ENCODE measurements around the gene OR8D4. TPM values are rescaled to one million over a fixed set of nuclear protein-coding genes. Genes with fewer than 3 reads are reported as not detected.

Gene OR8D4
- total RNA-seq (not detected in 2 replicates), polyA plus RNA-seq (not detected in 2 replicates), polyA minus RNA-seq (not detected in 2 replicates)
- total RNA-seq (2013) = not detected

- Histone ChIP-seq H3K36me3 (replicated peaks in 1 of 2; ENCODE audit: control extremely low read depth in 1 of 2, control insufficient read depth in 1 of 2, extremely low read depth in 1 of 2, insufficient read depth in 2 of 2, low read length in 1 of 2) (no peaks in the 10 kb centered on the region), H3K9ac (ENCODE audit: low read length) (no peak within 1 kb of the TSS), H3K79me2 (ENCODE audit: control insufficient read depth, insufficient read depth, low read length) (no peaks in the 10 kb centered on the region), H2AFZ (ENCODE audit: insufficient read depth, low read depth, low read length, poor library complexity, severe bottlenecking) (no peak within 1 kb of the TSS), H3K9me3 (ENCODE audit: control extremely low read depth in 1 of 3, control insufficient read depth in 2 of 3, insufficient read depth in 1 of 3, low read length in 2 of 3) (no peaks in the 10 kb centered on the region), H3K4me1 (ENCODE audit: control insufficient read depth in 2 of 2, insufficient read depth in 2 of 2, low read length in 2 of 2) (no peaks in the 10 kb centered on the region), H3K27ac (ENCODE audit: low read length in 2 of 2) (no peak within 1 kb of the TSS), H4K20me1 (ENCODE audit: control insufficient read depth, insufficient read depth, low read length, poor library complexity, severe bottlenecking) (no peaks in the 10 kb centered on the region), H3K4me2 (replicated peaks; ENCODE audit: low read depth, low read length, poor library complexity, severe bottlenecking) (no peak within 1 kb of the TSS), H3K27me3 (replicated peaks in 1 of 4; ENCODE audit: control extremely low read depth in 1 of 4, control insufficient read depth in 3 of 4, insufficient read depth in 4 of 4, low read length in 3 of 4) (no peaks in the 10 kb centered on the region), H3K4me3 (ENCODE audit: control extremely low read depth in 1 of 5, extremely low read depth in 1 of 5, insufficient read depth in 1 of 5, low read depth in 2 of 5, low read length in 4 of 5) (no peak within 1 kb of the TSS)
- Mint-ChIP-seq H3K9me3 (ENCODE audit: insufficient read depth) (no peaks in the 10 kb centered on the region), H3K27me3 (peaks cover 4% of the 10 kb centered on the region), H3K4me1 (no peaks in the 10 kb centered on the region), H3K27ac (no peak within 1 kb of the TSS), H3K4me3 (no peak within 1 kb of the TSS)
- TF ChIP-seq EZH2 (IDR thresholded peaks at IDR 0.05; ENCODE audit: borderline replicate concordance, insufficient read depth, low read depth, low read length, poor library complexity, severe bottlenecking) (no peak), CTCF (IDR thresholded peaks at IDR 0.05) (no peak)
- ChIA-PET POLR2A (no interaction called here), CTCF (no interaction called here)
- ATAC-seq (ENCODE audit: low read depth) (no peak), DNase-seq (no peak)
- no CpG with 5 or more reads among the region's 1 CpG for WGBS (ENCODE audit: insufficient coverage)
- intact Hi-C loops (cut with micrococcal nuclease) = no loop called here
Measured at GRCh38 chr11:123901867-123902266, at the start of gene OR8D4. Gene OR8D4, plus strand, starts transcription at chr11:123902167. Its CDS starts 4,265 bp downstream, at chr11:123906432.

- no peak overlapping the region for H3K4me3 ChIP-seq (ENCODE audit: control extremely low read depth in 1 of 5, extremely low read depth in 1 of 5, insufficient read depth in 1 of 5, low read depth in 2 of 5, low read length in 4 of 5)
- TF ChIP-seq EZH2 (IDR thresholded peaks at IDR 0.05; ENCODE audit: borderline replicate concordance, insufficient read depth, low read depth, low read length, poor library complexity, severe bottlenecking) (no peak), CTCF (IDR thresholded peaks at IDR 0.05) (no peak)
- H3K27me3 Mint-ChIP-seq = peaks cover 10% of the 10 kb centered on the region
- no peaks in the 10 kb centered on the region for H3K79me2 ChIP-seq (ENCODE audit: control insufficient read depth, insufficient read depth, low read length)
- DNase-seq (no peak), ATAC-seq (ENCODE audit: low read depth) (no peak)
- intact Hi-C loops (cut with micrococcal nuclease) = no loop called here
- POLR2A ChIA-PET = no interaction called here
- H3K4me3 Mint-ChIP-seq = no peak overlapping the region
- no peaks in the 10 kb centered on the region for H4K20me1 ChIP-seq (ENCODE audit: control insufficient read depth, insufficient read depth, low read length, poor library complexity, severe bottlenecking)
- no peaks in the 10 kb centered on the region for H3K27me3 ChIP-seq (replicated peaks in 1 of 4; ENCODE audit: control extremely low read depth in 1 of 4, control insufficient read depth in 3 of 4, insufficient read depth in 4 of 4, low read length in 3 of 4)
- no peak overlapping the region for H3K9ac ChIP-seq (ENCODE audit: low read length)
- H3K27ac Mint-ChIP-seq = no peak overlapping the region
- H3K9me3 Mint-ChIP-seq (ENCODE audit: insufficient read depth) = peaks cover 3% of the 10 kb centered on the region
- CTCF ChIA-PET = no interaction called here
- no peaks in the 10 kb centered on the region for H3K4me1 Mint-ChIP-seq
- no peak overlapping the region for H3K4me2 ChIP-seq (replicated peaks; ENCODE audit: low read depth, low read length, poor library complexity, severe bottlenecking)
- no peak overlapping the region for H2AFZ ChIP-seq (ENCODE audit: insufficient read depth, low read depth, low read length, poor library complexity, severe bottlenecking)
- no peaks in the 10 kb centered on the region for H3K36me3 ChIP-seq (replicated peaks in 1 of 2; ENCODE audit: control extremely low read depth in 1 of 2, control insufficient read depth in 1 of 2, extremely low read depth in 1 of 2, insufficient read depth in 2 of 2, low read length in 1 of 2)
- H3K9me3 ChIP-seq (ENCODE audit: control extremely low read depth in 1 of 3, control insufficient read depth in 2 of 3, insufficient read depth in 1 of 3, low read length in 2 of 3) = peaks cover 0 to 11% (median 0%) of the 10 kb centered on the region in 3 donors
- H3K4me1 ChIP-seq (ENCODE audit: control insufficient read depth in 2 of 2, insufficient read depth in 2 of 2, low read length in 2 of 2) = no peaks in the 10 kb centered on the region
- H3K27ac ChIP-seq (ENCODE audit: low read length in 2 of 2) = no peak overlapping the region
Measured at GRCh38 chr11:123852321-123852720, 49.6 kb upstream of the OR8D4 start.
